ENCODE measurements around the gene BCAS3.

The BCAS3 gene

DNA sequence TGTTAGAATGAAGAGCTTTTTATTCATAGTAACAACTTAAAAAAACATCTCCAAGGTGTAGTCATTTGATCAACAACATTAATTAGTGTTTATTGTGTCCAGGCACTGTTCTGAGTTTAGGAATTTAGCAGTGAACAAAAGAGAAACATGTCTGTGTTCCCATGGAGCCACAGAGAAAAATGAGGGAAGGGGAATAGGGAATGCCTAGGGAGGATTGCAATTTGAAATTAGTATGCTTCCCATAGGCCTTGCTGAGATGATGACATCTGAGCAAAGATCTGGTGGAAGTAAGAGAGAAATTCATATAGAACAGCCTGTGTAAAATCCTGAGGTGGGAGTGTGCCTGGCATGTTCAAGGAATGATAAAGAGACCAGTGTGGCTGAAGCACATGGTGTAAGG lies 318.0 kb downstream of the BCAS3 start:
- Histone ChIP-seq H3K9me2 (ENCODE audit: low read depth, low read length) (no peaks in the 10 kb centered on the region), H3K9ac (ENCODE audit: low read length) (no peak overlapping the region)

DNA sequence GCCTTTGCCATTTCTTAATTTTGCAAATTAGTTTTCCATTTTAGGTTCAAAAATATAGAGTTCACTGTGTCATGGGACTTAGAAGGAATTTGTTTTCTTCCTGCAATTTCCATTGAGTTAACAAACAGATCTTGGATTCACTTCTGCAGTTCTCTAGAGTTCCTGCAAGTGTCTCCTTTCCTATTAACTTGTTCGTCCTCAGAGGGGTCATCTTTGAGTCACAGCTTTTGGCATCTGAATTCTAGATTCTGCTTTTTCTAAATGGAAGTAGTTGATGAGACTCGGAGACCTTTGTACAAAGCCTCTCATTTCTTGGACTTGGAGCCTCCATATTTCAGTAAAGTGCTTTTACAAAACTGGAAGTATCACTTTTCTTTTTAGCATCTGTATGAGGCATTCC lies 323.3 kb downstream of the BCAS3 start:
- H3K4me3 ChIP-seq (ENCODE audit: low read depth, low read length, poor library complexity, severe bottlenecking): no peak overlapping the region
- no peaks in the 10 kb centered on the region for H4K20me1 ChIP-seq (ENCODE audit: insufficient read depth, low read length)
- no peak overlapping the region for H3K9ac ChIP-seq (ENCODE audit: low read length)
- no peak overlapping the region for H2AFZ ChIP-seq (ENCODE audit: low read length)
- no peaks in the 10 kb centered on the region for H3F3A ChIP-seq (ENCODE audit: insufficient read depth, low read length)
- no peaks in the 10 kb centered on the region for H3K36me3 ChIP-seq (ENCODE audit: insufficient read depth, low read length)
- H3K4me1 ChIP-seq (ENCODE audit: insufficient read depth, low read length, severe bottlenecking): no peaks in the 10 kb centered on the region
- H3K9me2 ChIP-seq (ENCODE audit: low read depth, low read length): no peaks in the 10 kb centered on the region
- H3K27me3 ChIP-seq (ENCODE audit: insufficient read depth, low read length): no peaks in the 10 kb centered on the region
- H3K27ac ChIP-seq (ENCODE audit: low read depth, low read length, poor library complexity, severe bottlenecking): no peak overlapping the region
- TF ChIP-seq, protein P1, sequence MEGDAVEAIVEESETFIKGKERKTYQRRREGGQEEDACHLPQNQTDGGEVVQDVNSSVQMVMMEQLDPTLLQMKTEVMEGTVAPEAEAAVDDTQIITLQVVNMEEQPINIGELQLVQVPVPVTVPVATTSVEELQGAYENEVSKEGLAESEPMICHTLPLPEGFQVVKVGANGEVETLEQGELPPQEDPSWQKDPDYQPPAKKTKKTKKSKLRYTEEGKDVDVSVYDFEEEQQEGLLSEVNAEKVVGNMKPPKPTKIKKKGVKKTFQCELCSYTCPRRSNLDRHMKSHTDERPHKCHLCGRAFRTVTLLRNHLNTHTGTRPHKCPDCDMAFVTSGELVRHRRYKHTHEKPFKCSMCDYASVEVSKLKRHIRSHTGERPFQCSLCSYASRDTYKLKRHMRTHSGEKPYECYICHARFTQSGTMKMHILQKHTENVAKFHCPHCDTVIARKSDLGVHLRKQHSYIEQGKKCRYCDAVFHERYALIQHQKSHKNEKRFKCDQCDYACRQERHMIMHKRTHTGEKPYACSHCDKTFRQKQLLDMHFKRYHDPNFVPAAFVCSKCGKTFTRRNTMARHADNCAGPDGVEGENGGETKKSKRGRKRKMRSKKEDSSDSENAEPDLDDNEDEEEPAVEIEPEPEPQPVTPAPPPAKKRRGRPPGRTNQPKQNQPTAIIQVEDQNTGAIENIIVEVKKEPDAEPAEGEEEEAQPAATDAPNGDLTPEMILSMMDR (IDR thresholded peaks at IDR 0.05; ENCODE audit: low read length): peak; percentile 18; the same call in 1 of the 2 replicates
- TF ChIP-seq EZH2 (IDR thresholded peaks at IDR 0.05; ENCODE audit: borderline replicate concordance, low read length): no peak
- no peak overlapping the region for H3K4me2 ChIP-seq (ENCODE audit: low read length)
- H3K9me3 ChIP-seq (ENCODE audit: low read length): no peaks in the 10 kb centered on the region
- H3K79me2 ChIP-seq (ENCODE audit: insufficient read depth, low read length): no peaks in the 10 kb centered on the region

More for the DNA sequence above, 318.0 kb downstream of the BCAS3 start:
- Histone ChIP-seq H3K9me3 (ENCODE audit: low read length) (no peaks in the 10 kb centered on the region), H3F3A (ENCODE audit: insufficient read depth, low read length) (no peaks in the 10 kb centered on the region), H3K4me1 (ENCODE audit: insufficient read depth, low read length, severe bottlenecking) (no peaks in the 10 kb centered on the region), H3K27me3 (ENCODE audit: insufficient read depth, low read length) (no peaks in the 10 kb centered on the region), H3K27ac (ENCODE audit: low read depth, low read length, poor library complexity, severe bottlenecking) (no peak overlapping the region), H3K4me3 (ENCODE audit: low read depth, low read length, poor library complexity, severe bottlenecking) (no peak overlapping the region), H3K79me2 (ENCODE audit: insufficient read depth, low read length) (no peaks in the 10 kb centered on the region), H3K4me2 (ENCODE audit: low read length) (no peak overlapping the region), H2AFZ (ENCODE audit: low read length) (no peak overlapping the region), H4K20me1 (ENCODE audit: insufficient read depth, low read length) (no peaks in the 10 kb centered on the region), H3K36me3 (ENCODE audit: insufficient read depth, low read length) (no peaks in the 10 kb centered on the region)
- TF ChIP-seq, protein P1 (IDR thresholded peaks at IDR 0.05; ENCODE audit: low read length): no peak
- no peak for TF ChIP-seq EZH2 (IDR thresholded peaks at IDR 0.05; ENCODE audit: borderline replicate concordance, low read length)

DNA sequence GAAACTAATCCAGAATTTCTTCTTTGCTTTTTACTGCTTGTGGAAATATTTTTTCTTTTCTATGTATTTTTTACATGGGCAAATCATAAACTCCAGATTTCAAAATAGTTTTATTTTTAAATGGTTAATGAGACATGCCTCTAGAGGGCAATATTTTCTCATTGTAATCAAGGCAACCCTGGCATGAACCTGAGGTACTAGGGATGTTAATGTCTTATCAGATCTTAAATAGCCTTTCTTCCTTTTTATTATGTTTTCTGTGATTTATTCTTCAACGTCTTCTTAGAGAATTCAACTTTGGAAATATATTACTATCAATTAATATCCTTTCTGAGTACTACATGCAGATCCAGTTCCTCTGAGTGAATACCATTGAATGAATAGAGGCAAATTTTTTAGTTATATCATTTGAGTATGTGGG lies 324.7 kb downstream of the BCAS3 start:
- no peak overlapping the region for H3K4me3 ChIP-seq (ENCODE audit: low read depth, low read length, poor library complexity, severe bottlenecking)
- H3K4me2 ChIP-seq (ENCODE audit: low read length): no peak overlapping the region
- no peaks in the 10 kb centered on the region for H3K79me2 ChIP-seq (ENCODE audit: insufficient read depth, low read length)
- H3K27ac ChIP-seq (ENCODE audit: low read depth, low read length, poor library complexity, severe bottlenecking): no peak overlapping the region
- no peaks in the 10 kb centered on the region for H3K9me2 ChIP-seq (ENCODE audit: low read depth, low read length)
- H3K27me3 ChIP-seq (ENCODE audit: insufficient read depth, low read length): no peaks in the 10 kb centered on the region
- H3K9me3 ChIP-seq (ENCODE audit: low read length): no peaks in the 10 kb centered on the region
- H4K20me1 ChIP-seq (ENCODE audit: insufficient read depth, low read length): no peaks in the 10 kb centered on the region
- H3K36me3 ChIP-seq (ENCODE audit: insufficient read depth, low read length): no peaks in the 10 kb centered on the region
- no peaks in the 10 kb centered on the region for H3K4me1 ChIP-seq (ENCODE audit: insufficient read depth, low read length, severe bottlenecking)
- no peak overlapping the region for H2AFZ ChIP-seq (ENCODE audit: low read length)
- TF ChIP-seq, protein P1 (IDR thresholded peaks at IDR 0.05; ENCODE audit: low read length): peak; percentile 62
- TF ChIP-seq EZH2 (IDR thresholded peaks at IDR 0.05; ENCODE audit: borderline replicate concordance, low read length): no peak
- no peaks in the 10 kb centered on the region for H3F3A ChIP-seq (ENCODE audit: insufficient read depth, low read length)
- no peak overlapping the region for H3K9ac ChIP-seq (ENCODE audit: low read length)

All from OCI-LY1 (cell line).